Progenitor cell of endocrine pancreas (in vitro differentiated cells): ENCODE measurements around the gene CDC42BPA. TPM values are rescaled to one million over a fixed set of nuclear protein-coding genes. Genes with fewer than 3 reads are reported as not detected.
"Not testable (repeated sequence)": the region's sequence is repeated elsewhere in the genome, so short reads cannot be mapped to it uniquely, and the experiment has no call there.

ENCODE experiments used
- DNase-seq: peaks from one replicate; pipeline ENCODE4 v3.0.0; 2021; ENCODE audit warnings: low spot score; ENCODE audit not compliant: unreplicated experiment
- H3K27ac Mint-ChIP-seq: 2 replicates; pipeline ENCODE4 v1.8.0; 2021; ENCODE audit warnings: mild to moderate bottlenecking, moderate library complexity, mixed read lengths
- H3K27me3 Mint-ChIP-seq: 2 replicates; pipeline ENCODE4 v1.8.0; 2021; ENCODE audit warnings: mixed read lengths
- H3K36me3 Mint-ChIP-seq: 2 replicates; pipeline ENCODE4 v1.8.0; 2022; ENCODE audit warnings: mixed read lengths; ENCODE audit not compliant: insufficient read depth
- H3K4me1 Mint-ChIP-seq: 2 replicates; pipeline ENCODE4 v1.8.0; 2021; ENCODE audit warnings: low read depth, mixed read lengths
- H3K4me3 Mint-ChIP-seq: 2 replicates; pipeline ENCODE4 v1.8.0; 2021; ENCODE audit warnings: low read depth, mild to moderate bottlenecking, moderate library complexity, mixed read lengths
- H3K9me3 Mint-ChIP-seq: 2 replicates; pipeline ENCODE4 v1.8.0; 2021; ENCODE audit warnings: low read depth, mixed read lengths
- CTCF ChIP-seq: fragments of 200-600 bp; sonication (generic); IDR thresholded peaks from one replicate; pipeline ENCODE4 v1.5.0; 2021; ENCODE audit warnings: antibody characterized with exemption, mild to moderate bottlenecking; ENCODE audit not compliant: unreplicated experiment
- total RNA-seq: library from RNA; stranded (reverse); gene quantifications from 2 replicates; pipeline ENCODE4 v1.2.1, GENCODE V29; 2021

CDC42BPA gene
- total RNA-seq, 1 donor from 2014 or later = 32.7 TPM

- no peaks in the 10 kb centered on the region for H3K27me3 Mint-ChIP-seq
- DNase-seq = no peak
- no peak for TF ChIP-seq CTCF
- H3K36me3 Mint-ChIP-seq = peaks cover 12% of the 10 kb centered on the region
- no peaks in the 10 kb centered on the region for H3K9me3 Mint-ChIP-seq
- H3K27ac Mint-ChIP-seq = no peak overlapping the region
- no peak overlapping the region for H3K4me3 Mint-ChIP-seq
- H3K4me1 Mint-ChIP-seq = peaks cover 2% of the 10 kb centered on the region
Measured at GRCh38 chr1:226956942-226957713, 361.2 kb downstream of the CDC42BPA start.

- H3K36me3 Mint-ChIP-seq = peaks cover 12% of the 10 kb centered on the region
- not testable (repeated sequence) for DNase-seq, H3K27me3 Mint-ChIP-seq, H3K27ac Mint-ChIP-seq, H3K4me3 Mint-ChIP-seq, H3K9me3 Mint-ChIP-seq, H3K4me1 Mint-ChIP-seq
Measured at GRCh38 chr1:226955857-226956256, 362.4 kb downstream of the CDC42BPA start.

GRCh38 chr1:226954777-226955176, 363.5 kb downstream of the CDC42BPA start:
- Mint-ChIP-seq H3K27me3 (no peaks in the 10 kb centered on the region), H3K4me3 (no peak overlapping the region), H3K27ac (peak overlapping the region; percentile 14), H3K4me1 (peaks cover 2% of the 10 kb centered on the region), H3K9me3 (no peaks in the 10 kb centered on the region), H3K36me3 (peaks cover 12% of the 10 kb centered on the region)
- no peak for TF ChIP-seq CTCF
- no peak for DNase-seq

GRCh38 chr1:226954337-226954736, 364.0 kb downstream of the CDC42BPA start:
- Mint-ChIP-seq H3K9me3 (no peaks in the 10 kb centered on the region), H3K27ac (peak overlapping the region; percentile 14), H3K4me1 (peaks cover 2% of the 10 kb centered on the region), H3K36me3 (peaks cover 12% of the 10 kb centered on the region), H3K27me3 (no peaks in the 10 kb centered on the region), H3K4me3 (no peak overlapping the region)
- no peak for TF ChIP-seq CTCF
- no peak for DNase-seq

- no peak overlapping the region for H3K27ac Mint-ChIP-seq
- H3K27me3 Mint-ChIP-seq = no peaks in the 10 kb centered on the region
- no peak overlapping the region for H3K4me3 Mint-ChIP-seq
- peaks cover 10% of the 10 kb centered on the region for H3K36me3 Mint-ChIP-seq
- peaks cover 2% of the 10 kb centered on the region for H3K4me1 Mint-ChIP-seq
- DNase-seq = no peak
- no peaks in the 10 kb centered on the region for H3K9me3 Mint-ChIP-seq
- no peak for TF ChIP-seq CTCF
Measured at GRCh38 chr1:226953175-226953800, 365.0 kb downstream of the CDC42BPA start.

GRCh38 chr1:226952118-226952441, 366.2 kb downstream of the CDC42BPA start:
- H3K4me1 Mint-ChIP-seq = peaks cover 1% of the 10 kb centered on the region
- no peaks in the 10 kb centered on the region for H3K9me3 Mint-ChIP-seq
- no peak overlapping the region for H3K4me3 Mint-ChIP-seq
- H3K36me3 Mint-ChIP-seq = peaks cover 4% of the 10 kb centered on the region
- H3K27me3 Mint-ChIP-seq = no peaks in the 10 kb centered on the region
- H3K27ac Mint-ChIP-seq = no peak overlapping the region
- no peak for TF ChIP-seq CTCF
- DNase-seq = no peak
